Tibial nerve (tissue), 4 donors: ENCODE results near the gene STAT5A. TPM values are rescaled to one million over a fixed set of nuclear protein-coding genes. Genes with fewer than 3 reads are reported as not detected.

ENCODE experiments used
- DNase-seq, 2 donors: peaks; one replicate each; pipeline ENCODE4 v3.0.0-alpha.2; 2019; ENCODE audit warnings: low spot score in 2 of 2
- H3K27ac ChIP-seq, 4 donors: fragments of 200-600 bp; sonication (generic) in 3 of 4; one replicate each; pipeline ENCODE4 v1.5.1; 2017 to 2019; ENCODE audit warnings: mild to moderate bottlenecking in 1 of 4
- H3K27me3 ChIP-seq, 2 donors: fragments of 200-600 bp; sonication (generic) in 1 of 2; one replicate each; pipeline versions ENCODE4 v1.5.1 to v1.6.0; 2017 to 2019
- H3K36me3 ChIP-seq, 3 donors: fragments of 200-600 bp; sonication (generic); one replicate each; pipeline ENCODE4 v1.5.1; 2018 to 2019
- H3K4me1 ChIP-seq, 4 donors: fragments of 200-600 bp; sonication (generic) in 3 of 4; one replicate each; pipeline ENCODE4 v1.5.1; 2017 to 2019
- H3K4me3 ChIP-seq, 4 donors: fragments of 200-600 bp; sonication (generic) in 3 of 4; one replicate each; pipeline ENCODE4 v1.5.1; 2017 to 2019; ENCODE audit warnings: mild to moderate bottlenecking in 1 of 4, moderate library complexity in 1 of 4
- H3K9me3 ChIP-seq, 4 donors: fragments of 200-600 bp; sonication (generic) in 3 of 4; one replicate each; pipeline ENCODE4 v1.5.1; 2017 to 2019
- EP300 ChIP-seq, 2 donors: sonication (generic); formaldehyde crosslinking; IDR thresholded peaks; one replicate each; pipeline ENCODE4 v1.6.1; 2017; ENCODE audit warnings: antibody characterized with exemption in 2 of 2, mild to moderate bottlenecking in 1 of 2
- POLR2A ChIP-seq, 2 donors: fragments of 450-650 bp; IDR thresholded peaks; one replicate each; pipeline ENCODE4 v1.6.1; 2017; ENCODE audit warnings: antibody characterized with exemption in 2 of 2, mild to moderate bottlenecking in 2 of 2, moderate library complexity in 2 of 2
- WGBS, 2 donors: methylation state at CpG; one replicate each; pipeline ENCODE4 v1.1.5; 2018; 5-methylcytosine and 5-hydroxymethylcytosine counted together
- total RNA-seq, 4 donors: library from RNA; depleted of rRNA; stranded (reverse); fragments of >200 nt; gene quantifications; one replicate each; pipeline ENCODE4 v1.1.0, GENCODE V29; 2016
- TF ChIP-seq, protein P1 (sequence below), 5 experiments: fragments of 200-600 bp in 3 of 5; fragments of 450-650 bp in 2 of 5; sonication (generic) in 3 of 5; IDR thresholded peaks; one replicate each; pipeline ENCODE4 v1.5.1; 2016 to 2019; ENCODE audit warnings: antibody characterized with exemption in 5 of 5, mild to moderate bottlenecking in 3 of 5, moderate library complexity in 2 of 5

The STAT5A gene
- total RNA-seq, 4 donors from 2014 or later = 95.2 to 150 (median 127) TPM

DNA sequence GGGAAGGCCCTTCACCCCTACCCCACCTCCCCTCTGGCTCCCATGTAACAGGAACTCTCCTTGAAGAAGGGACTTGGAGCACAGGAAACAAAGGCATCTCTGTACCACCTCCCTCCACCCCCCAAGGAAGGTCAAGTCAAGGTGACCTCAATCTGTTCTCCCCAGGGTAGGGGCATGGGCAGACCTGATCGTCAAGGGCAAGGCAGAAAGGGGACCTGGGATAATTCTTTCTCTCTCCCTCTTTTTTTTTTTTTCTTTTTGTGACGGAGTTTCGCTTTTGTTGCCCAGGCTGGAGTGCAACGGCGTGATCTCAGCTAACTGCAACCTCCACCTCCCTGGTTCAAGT, 4.3 kb upstream of the STAT5A start:
- Histone ChIP-seq H3K4me3 (no peak overlapping the region), H3K9me3 (no peaks in the 10 kb centered on the region), H3K4me1 (peaks cover 0 to 36% (median 16%) of the 10 kb centered on the region in 4 donors), H3K27me3 (no peaks in the 10 kb centered on the region), H3K36me3 (no peaks in the 10 kb centered on the region), H3K27ac (no peak overlapping the region)
- TF ChIP-seq POLR2A (IDR thresholded peaks at IDR 0.05) = no peak
- no peak for TF ChIP-seq EP300 (IDR thresholded peaks at IDR 0.05)
- TF ChIP-seq, protein P1, sequence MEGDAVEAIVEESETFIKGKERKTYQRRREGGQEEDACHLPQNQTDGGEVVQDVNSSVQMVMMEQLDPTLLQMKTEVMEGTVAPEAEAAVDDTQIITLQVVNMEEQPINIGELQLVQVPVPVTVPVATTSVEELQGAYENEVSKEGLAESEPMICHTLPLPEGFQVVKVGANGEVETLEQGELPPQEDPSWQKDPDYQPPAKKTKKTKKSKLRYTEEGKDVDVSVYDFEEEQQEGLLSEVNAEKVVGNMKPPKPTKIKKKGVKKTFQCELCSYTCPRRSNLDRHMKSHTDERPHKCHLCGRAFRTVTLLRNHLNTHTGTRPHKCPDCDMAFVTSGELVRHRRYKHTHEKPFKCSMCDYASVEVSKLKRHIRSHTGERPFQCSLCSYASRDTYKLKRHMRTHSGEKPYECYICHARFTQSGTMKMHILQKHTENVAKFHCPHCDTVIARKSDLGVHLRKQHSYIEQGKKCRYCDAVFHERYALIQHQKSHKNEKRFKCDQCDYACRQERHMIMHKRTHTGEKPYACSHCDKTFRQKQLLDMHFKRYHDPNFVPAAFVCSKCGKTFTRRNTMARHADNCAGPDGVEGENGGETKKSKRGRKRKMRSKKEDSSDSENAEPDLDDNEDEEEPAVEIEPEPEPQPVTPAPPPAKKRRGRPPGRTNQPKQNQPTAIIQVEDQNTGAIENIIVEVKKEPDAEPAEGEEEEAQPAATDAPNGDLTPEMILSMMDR (IDR thresholded peaks at IDR 0.05) = no peak
- 71 to 76% methylated on average over 5 of the region's 5 CpGs for WGBS, 2 donors
- DNase-seq = no peak

DNA sequence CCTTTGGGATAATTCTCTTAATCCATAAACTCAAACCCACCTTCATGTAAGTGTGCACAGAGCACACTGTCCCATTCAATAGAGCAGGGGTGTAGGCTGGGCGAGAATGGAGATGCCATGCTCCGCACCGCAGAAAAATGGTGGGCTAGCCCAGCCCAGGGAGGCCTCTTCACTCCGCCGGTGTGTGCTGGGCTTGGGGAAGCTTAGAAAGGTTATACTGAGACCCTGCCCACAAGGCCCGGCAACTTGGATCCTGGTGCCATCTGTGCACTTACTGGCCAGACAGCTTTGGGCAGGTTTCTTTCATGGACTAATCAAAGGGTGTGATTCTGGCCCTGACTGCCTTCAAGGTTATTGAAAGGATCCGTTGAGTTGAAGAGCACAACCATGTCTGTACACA, 3.7 kb upstream of the STAT5A start:
- H3K36me3 ChIP-seq = no peaks in the 10 kb centered on the region
- H3K27ac ChIP-seq = no peak overlapping the region
- no peaks in the 10 kb centered on the region for H3K9me3 ChIP-seq
- TF ChIP-seq, protein P1 (IDR thresholded peaks at IDR 0.05) = no peak
- TF ChIP-seq POLR2A (IDR thresholded peaks at IDR 0.05) (no peak), EP300 (IDR thresholded peaks at IDR 0.05) (no peak)
- 86 to 95% methylated on average over 7 of the region's 7 CpGs for WGBS, 2 donors
- DNase-seq = no peak
- H3K4me1 ChIP-seq = peaks cover 0 to 42% (median 18%) of the 10 kb centered on the region in 4 donors
- no peaks in the 10 kb centered on the region for H3K27me3 ChIP-seq
- no peak overlapping the region for H3K4me3 ChIP-seq

DNA sequence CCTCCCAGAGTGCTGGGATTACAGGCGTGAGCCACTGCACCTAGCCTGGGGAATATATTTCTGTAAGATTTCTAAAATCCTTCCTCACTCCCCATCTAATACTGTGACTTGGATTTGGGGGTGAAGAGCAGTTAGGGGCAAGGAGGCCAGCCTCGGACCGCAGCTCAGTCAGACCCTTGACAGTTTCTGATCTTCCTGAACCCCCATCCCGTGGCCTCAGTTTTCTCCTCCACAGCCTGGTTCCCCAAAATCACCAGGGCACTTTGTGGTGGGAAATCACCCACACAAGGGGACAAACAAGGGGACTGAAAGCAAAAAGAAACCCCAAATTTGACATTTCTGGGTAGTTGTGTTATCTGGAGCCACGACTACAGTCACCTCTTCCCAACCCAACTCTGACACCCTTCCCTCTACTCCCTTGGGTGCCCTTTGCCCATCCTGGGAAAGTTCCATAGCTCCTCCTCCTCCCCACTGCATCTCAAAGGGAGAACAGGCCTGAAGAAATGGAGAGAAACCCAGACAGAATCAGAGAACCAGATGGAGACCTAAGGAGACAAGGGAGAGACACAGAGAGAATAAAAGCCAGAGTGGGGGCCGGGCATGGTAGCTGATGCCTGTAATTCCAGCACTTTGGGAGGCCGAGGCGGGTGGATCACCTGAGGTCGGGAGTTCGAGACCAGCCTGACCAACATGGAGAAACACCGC, 2.8 kb upstream of the STAT5A start:
- no peaks in the 10 kb centered on the region for H3K27me3 ChIP-seq
- H3K4me1 ChIP-seq = peaks cover 0 to 51% (median 18%) of the 10 kb centered on the region in 4 donors
- no peaks in the 10 kb centered on the region for H3K9me3 ChIP-seq
- DNase-seq = no peak
- H3K4me3 ChIP-seq = no peak overlapping the region
- peak overlapping the region in 2 of 4 donors; percentile 97 for H3K27ac ChIP-seq
- 91 to 95% methylated on average over 11 of the region's 11 CpGs for WGBS, 2 donors
- TF ChIP-seq EP300 (IDR thresholded peaks at IDR 0.05) (no peak), POLR2A (IDR thresholded peaks at IDR 0.05) (no peak)
- TF ChIP-seq, protein P1 (IDR thresholded peaks at IDR 0.05) = no peak
- peaks cover 0 to 5% (median 0%) of the 10 kb centered on the region in 3 donors for H3K36me3 ChIP-seq

DNA sequence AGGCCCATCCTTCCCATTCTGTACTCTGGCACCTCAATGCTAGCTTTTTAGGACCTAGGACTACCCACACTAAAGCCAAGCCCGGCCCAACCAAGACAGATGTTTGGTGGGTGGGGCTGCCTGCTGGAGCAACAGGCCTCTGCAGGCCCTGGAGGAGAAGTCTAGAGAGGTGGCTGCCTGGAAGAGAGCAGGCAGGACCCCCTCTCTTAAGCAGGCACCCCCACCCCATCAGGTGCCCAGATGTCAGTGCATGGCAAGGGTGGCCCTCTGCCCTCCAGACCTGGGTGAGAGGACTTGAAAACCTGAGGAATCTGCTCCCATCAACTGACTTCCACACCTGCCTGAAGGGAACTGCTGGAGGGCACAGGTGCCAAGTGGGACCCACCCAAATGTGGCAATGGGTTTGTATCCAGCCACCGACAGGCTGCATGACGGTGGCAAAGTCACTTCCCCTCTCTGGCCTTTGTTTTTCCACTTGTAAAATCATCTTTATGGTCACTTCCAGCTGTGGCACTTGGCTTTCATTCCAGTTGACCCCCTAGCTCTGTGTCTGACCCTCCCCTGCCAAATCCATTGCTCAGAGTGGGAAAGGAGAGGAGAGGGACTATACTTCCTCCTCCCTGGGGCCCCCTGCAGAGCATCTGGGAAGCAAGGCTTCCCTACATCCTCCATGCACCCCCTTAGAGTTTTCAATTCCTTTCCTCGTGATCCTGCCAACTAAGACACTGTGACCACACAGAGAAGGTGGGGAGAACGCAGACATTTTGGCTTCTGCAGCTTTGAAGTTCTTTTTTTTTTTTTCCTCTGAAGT, 1.7 kb upstream of the STAT5A start:
- H3K27me3 ChIP-seq = no peaks in the 10 kb centered on the region
- peak overlapping the region in 3 of 4 donors; percentile 58 to 72 (median 64) for H3K4me3 ChIP-seq
- H3K36me3 ChIP-seq = peaks cover 0 to 15% (median 0%) of the 10 kb centered on the region in 3 donors
- TF ChIP-seq POLR2A (IDR thresholded peaks at IDR 0.05) (no peak), EP300 (IDR thresholded peaks at IDR 0.05) (no peak)
- TF ChIP-seq, protein P1 (IDR thresholded peaks at IDR 0.05) = no peak
- H3K27ac ChIP-seq = peak overlapping the region; percentile 90 to 97 (median 94)
- H3K9me3 ChIP-seq = no peaks in the 10 kb centered on the region
- WGBS, 2 donors = 17 to 20% methylated on average over 5 of the region's 5 CpGs
- peak in 1 of 2 donors; percentile 50 for DNase-seq
- peaks cover 0 to 62% (median 18%) of the 10 kb centered on the region in 4 donors for H3K4me1 ChIP-seq
